ENCODE measurements around the gene PLPPR3. TPM values are rescaled to one million over a fixed set of nuclear protein-coding genes. Genes with fewer than 3 reads are reported as not detected.

PLPPR3 gene
- total and polyA plus RNA-seq, 10 of the 15 experiments (the other 5 are each of a cell fraction or from before 2014, with no cell fraction given), result 0.07 TPM; not detected in 9

DNA sequence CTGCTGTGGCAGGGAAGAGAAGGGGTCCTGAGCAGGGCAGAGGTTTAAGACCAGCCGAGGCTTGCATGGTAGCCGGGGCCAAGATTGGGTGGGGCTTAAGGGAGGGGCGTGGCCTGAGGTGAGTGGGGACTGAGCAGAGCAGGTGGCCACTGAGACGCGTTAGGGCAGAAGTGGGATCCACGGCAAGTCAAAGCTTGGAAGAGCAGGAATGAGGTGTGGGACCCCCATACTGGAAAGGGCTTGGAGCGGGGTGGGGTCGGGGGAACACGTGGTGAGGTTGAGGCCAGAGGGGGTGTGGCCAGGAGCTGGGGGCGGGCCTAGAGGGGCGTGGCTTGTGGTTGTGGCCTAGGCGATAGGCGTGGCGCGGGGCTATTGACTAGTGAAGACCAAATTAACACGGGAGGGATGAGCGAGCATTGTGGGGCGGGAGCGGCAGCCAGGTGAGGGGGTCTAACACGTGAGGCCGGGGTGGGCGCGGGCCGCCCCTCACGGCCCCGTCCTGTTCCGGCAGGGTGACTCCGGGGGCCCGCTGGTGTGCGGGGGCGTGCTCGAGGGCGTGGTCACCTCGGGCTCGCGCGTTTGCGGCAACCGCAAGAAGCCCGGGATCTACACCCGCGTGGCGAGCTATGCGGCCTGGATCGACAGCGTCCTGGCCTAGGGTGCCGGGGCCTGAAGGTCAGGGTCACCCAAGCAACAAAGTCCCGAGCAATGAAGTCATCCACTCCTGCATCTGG is 41.0 kb upstream of the PLPPR3 start:
- BruUV-seq (replicated peaks), result no TSS peak
- no peaks in the 10 kb centered on the region for H4K20me1 ChIP-seq (ENCODE audit: control insufficient read depth, insufficient read depth)
- FAIRE-seq (peak; percentile 68), ATAC-seq (peak; percentile 81), DNase-seq (ENCODE audit: low read depth, low spot score) (peak; percentile 12)
- ChIA-PET POLR2A (interaction anchor here (0.5 to 1.6 kb wide), 6 partner anchors 32 to 114 kb away, joined by 3 to 5 read pairs (median 4); no protein-coding TSS in a partner anchor), SMC1A (ENCODE audit: uncharacterized antibody, unreplicated experiment) (interaction anchor here (1.8 to 3.1 kb wide), 7 partner anchors 30 to 121 kb away, joined by 5 to 18 read pairs (median 12); partner anchors contain the start of genes KISS1R, MED16, RNU6-9 and WDR18), CTCF (interaction anchor here (1.2 to 2.8 kb wide), 13 partner anchors 12 to 125 kb away, joined by 3 to 50 read pairs (median 18); partner anchors contain the start of genes KISS1R, MED16, RNU6-9 and WDR18), RAD21 (ENCODE audit: unreplicated experiment) (interaction anchor here (1.1 to 4.5 kb wide), 9 partner anchors 14 to 121 kb away, joined by 3 to 46 read pairs (median 10); partner anchors contain the start of genes MED16, RNU6-9 and WDR18)
- no peak overlapping the region for H3K27ac ChIP-seq (ENCODE audit: control insufficient read depth, insufficient read depth)
- H2AFZ ChIP-seq (ENCODE audit: control insufficient read depth, low read depth, low read length), result peak overlapping the region; percentile 63
- WGBS (ENCODE audit: insufficient coverage, insufficient replicate concordance, low lambda C conversion rate, missing lambda C conversion rate), result under 1% methylated on average over 29 of the region's 48 CpGs
- peak overlapping the region; percentile 66 for H3K4me2 ChIP-seq (ENCODE audit: control insufficient read depth, insufficient read depth)
- H3K4me3 ChIP-seq, result peak overlapping the region; percentile 16; the same call in 1 of the 2 replicates
- no peaks in the 10 kb centered on the region for H3K79me2 ChIP-seq (ENCODE audit: control insufficient read depth, insufficient read depth, low read length)
- H3K9ac ChIP-seq (ENCODE audit: control insufficient read depth, insufficient read depth, low read length), result no peak overlapping the region
- intact Hi-C loops (cut with micrococcal nuclease; ENCODE audit: unreplicated experiment) (loop anchor here (2.0 to 5.0 kb wide), 3 partner anchors 92 to 135 kb away; partner anchors contain the start of gene WDR18), in situ Hi-C loops (cut with MboI) (no loop called here)
- H3K9me3 ChIP-seq (replicated peaks; ENCODE audit: control insufficient read depth, insufficient read depth, low read length), result no peaks in the 10 kb centered on the region
- no peaks in the 10 kb centered on the region for H3K36me3 ChIP-seq (ENCODE audit: control insufficient read depth in 2 of 2, insufficient read depth in 2 of 2, low read length in 1 of 2)
- peaks cover 10% of the 10 kb centered on the region for H3K4me1 ChIP-seq (ENCODE audit: control insufficient read depth, insufficient read depth, low read length)
- H3K27me3 ChIP-seq (replicated peaks in 1 of 2; ENCODE audit: control insufficient read depth in 2 of 2, insufficient read depth in 2 of 2, low read length in 1 of 2), result no peaks in the 10 kb centered on the region; a peak in 1 of 4 replicates
- TF ChIP-seq YY1 (IDR thresholded peaks at IDR 0.05; ENCODE audit: low read depth, low read length) (no peak), IKZF2 (IDR thresholded peaks at IDR 0.05) (no peak), TCF3 (IDR thresholded peaks at IDR 0.05; ENCODE audit: borderline replicate concordance, insufficient read depth, low read depth, low read length) (no peak), LARP7 (IDR thresholded peaks at IDR 0.05) (0 out of 2 replicates have a peak, but pooled peaks have one; percentile 50), SMARCA5 (IDR thresholded peaks at IDR 0.05) (no peak), BCL11A (IDR thresholded peaks at IDR 0.05; ENCODE audit: low read depth, low read length) (no peak), SMAD1 (IDR thresholded peaks at IDR 0.05; ENCODE audit: low read depth, partially characterized antibody) (no peak), RUNX3 (IDR thresholded peaks at IDR 0.05; ENCODE audit: low read length) (peak; percentile 34), FOXM1 (IDR thresholded peaks at IDR 0.05; ENCODE audit: low read depth, low read length) (no peak)
- TF ChIP-seq, protein P1, sequence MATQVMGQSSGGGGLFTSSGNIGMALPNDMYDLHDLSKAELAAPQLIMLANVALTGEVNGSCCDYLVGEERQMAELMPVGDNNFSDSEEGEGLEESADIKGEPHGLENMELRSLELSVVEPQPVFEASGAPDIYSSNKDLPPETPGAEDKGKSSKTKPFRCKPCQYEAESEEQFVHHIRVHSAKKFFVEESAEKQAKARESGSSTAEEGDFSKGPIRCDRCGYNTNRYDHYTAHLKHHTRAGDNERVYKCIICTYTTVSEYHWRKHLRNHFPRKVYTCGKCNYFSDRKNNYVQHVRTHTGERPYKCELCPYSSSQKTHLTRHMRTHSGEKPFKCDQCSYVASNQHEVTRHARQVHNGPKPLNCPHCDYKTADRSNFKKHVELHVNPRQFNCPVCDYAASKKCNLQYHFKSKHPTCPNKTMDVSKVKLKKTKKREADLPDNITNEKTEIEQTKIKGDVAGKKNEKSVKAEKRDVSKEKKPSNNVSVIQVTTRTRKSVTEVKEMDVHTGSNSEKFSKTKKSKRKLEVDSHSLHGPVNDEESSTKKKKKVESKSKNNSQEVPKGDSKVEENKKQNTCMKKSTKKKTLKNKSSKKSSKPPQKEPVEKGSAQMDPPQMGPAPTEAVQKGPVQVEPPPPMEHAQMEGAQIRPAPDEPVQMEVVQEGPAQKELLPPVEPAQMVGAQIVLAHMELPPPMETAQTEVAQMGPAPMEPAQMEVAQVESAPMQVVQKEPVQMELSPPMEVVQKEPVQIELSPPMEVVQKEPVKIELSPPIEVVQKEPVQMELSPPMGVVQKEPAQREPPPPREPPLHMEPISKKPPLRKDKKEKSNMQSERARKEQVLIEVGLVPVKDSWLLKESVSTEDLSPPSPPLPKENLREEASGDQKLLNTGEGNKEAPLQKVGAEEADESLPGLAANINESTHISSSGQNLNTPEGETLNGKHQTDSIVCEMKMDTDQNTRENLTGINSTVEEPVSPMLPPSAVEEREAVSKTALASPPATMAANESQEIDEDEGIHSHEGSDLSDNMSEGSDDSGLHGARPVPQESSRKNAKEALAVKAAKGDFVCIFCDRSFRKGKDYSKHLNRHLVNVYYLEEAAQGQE (IDR thresholded peaks at IDR 0.05; ENCODE audit: low read depth, low read length), result no peak
- TF ChIP-seq, protein P2, sequence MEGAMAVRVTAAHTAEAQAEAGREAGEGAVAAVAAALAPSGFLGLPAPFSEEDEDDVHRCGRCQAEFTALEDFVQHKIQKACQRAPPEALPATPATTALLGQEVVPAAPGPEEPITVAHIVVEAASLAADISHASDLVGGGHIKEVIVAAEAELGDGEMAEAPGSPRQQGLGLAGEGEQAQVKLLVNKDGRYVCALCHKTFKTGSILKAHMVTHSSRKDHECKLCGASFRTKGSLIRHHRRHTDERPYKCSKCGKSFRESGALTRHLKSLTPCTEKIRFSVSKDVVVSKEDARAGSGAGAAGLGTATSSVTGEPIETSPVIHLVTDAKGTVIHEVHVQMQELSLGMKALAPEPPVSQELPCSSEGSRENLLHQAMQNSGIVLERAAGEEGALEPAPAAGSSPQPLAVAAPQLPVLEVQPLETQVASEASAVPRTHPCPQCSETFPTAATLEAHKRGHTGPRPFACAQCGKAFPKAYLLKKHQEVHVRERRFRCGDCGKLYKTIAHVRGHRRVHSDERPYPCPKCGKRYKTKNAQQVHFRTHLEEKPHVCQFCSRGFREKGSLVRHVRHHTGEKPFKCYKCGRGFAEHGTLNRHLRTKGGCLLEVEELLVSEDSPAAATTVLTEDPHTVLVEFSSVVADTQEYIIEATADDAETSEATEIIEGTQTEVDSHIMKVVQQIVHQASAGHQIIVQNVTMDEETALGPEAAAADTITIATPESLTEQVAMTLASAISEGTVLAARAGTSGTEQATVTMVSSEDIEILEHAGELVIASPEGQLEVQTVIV (IDR thresholded peaks at IDR 0.05; ENCODE audit: borderline replicate concordance, partially characterized antibody), result no peak

Data from GM12878 (cell line).